MM.1S (cell line): ENCODE results near the gene ADCY10.

ENCODE experiments used
- DNase-seq: peaks from one replicate; pipeline ENCODE4 v3.0.0-alpha.2; 2015
- H2AFZ ChIP-seq: fragments of 300-600 bp; sonication (generic); 2 replicates; pipeline ENCODE4 v1.6.0; 2016; ENCODE audit warnings: antibody characterized with exemption, low read length
- H3F3A ChIP-seq: fragments of 300-600 bp; sonication (generic); 2 replicates; pipeline ENCODE4 v1.6.1; 2016; ENCODE audit warnings: mild to moderate bottlenecking, antibody characterized with exemption, low read length, moderate library complexity, mixed read lengths; ENCODE audit not compliant: insufficient read depth
- H3K27ac ChIP-seq: fragments of 300-600 bp; sonication (generic); 2 replicates; pipeline ENCODE4 v1.5.1; 2016; ENCODE audit warnings: mild to moderate bottlenecking, low read length
- H3K27me3 ChIP-seq: fragments of 300-600 bp; sonication (generic); replicated peaks from 2 replicates; pipeline ENCODE4 v1.6.0; 2016; ENCODE audit warnings: low read length; ENCODE audit not compliant: insufficient read depth
- H3K36me3 ChIP-seq: fragments of 300-600 bp; sonication (generic); replicated peaks from 2 replicates; pipeline ENCODE4 v1.6.1; 2016; ENCODE audit warnings: mild to moderate bottlenecking, low read length, mixed read lengths; ENCODE audit not compliant: insufficient read depth
- H3K4me1 ChIP-seq: fragments of 300-600 bp; sonication (generic); 2 replicates; pipeline ENCODE4 v1.6.1; 2016; ENCODE audit warnings: low read length, mixed read lengths
- H3K4me2 ChIP-seq: fragments of 300-600 bp; sonication (generic); 2 replicates; pipeline ENCODE4 v1.6.0; 2016; ENCODE audit warnings: low read depth, low read length
- H3K4me3 ChIP-seq: fragments of 300-600 bp; sonication (generic); 2 replicates; pipeline ENCODE4 v1.5.1; 2016; ENCODE audit warnings: low read length, mixed read lengths
- H3K79me2 ChIP-seq: fragments of 300-600 bp; sonication (generic); 2 replicates; pipeline ENCODE4 v1.6.1; 2016; ENCODE audit warnings: mixed run types, low read length, mixed read lengths
- H3K9ac ChIP-seq: fragments of 300-600 bp; sonication (generic); 2 replicates; pipeline ENCODE4 v1.6.1; 2016; ENCODE audit warnings: low read length, mixed read lengths
- H3K9me2 ChIP-seq: fragments of 300-600 bp; sonication (generic); replicated peaks from 2 replicates; pipeline ENCODE4 v1.6.1; 2016; ENCODE audit warnings: mild to moderate bottlenecking, low read length, mixed read lengths; ENCODE audit not compliant: insufficient read depth
- H3K9me3 ChIP-seq: fragments of 300-600 bp; sonication (generic); replicated peaks from 2 replicates; pipeline ENCODE4 v1.6.1; 2016; ENCODE audit warnings: mild to moderate bottlenecking, low read length, mixed read lengths; ENCODE audit not compliant: insufficient read depth
- H4K20me1 ChIP-seq: fragments of 300-600 bp; sonication (generic); 2 replicates; pipeline ENCODE4 v1.6.1; 2016; ENCODE audit warnings: mild to moderate bottlenecking, low read length, moderate library complexity, mixed read lengths; ENCODE audit not compliant: insufficient read depth
- EZH2 ChIP-seq: fragments of 300-600 bp; sonication (generic); optimal IDR thresholded peaks from 2 replicates; pipeline ENCODE3; 2017; ENCODE audit warnings: low read depth, mild to moderate bottlenecking, antibody characterized with exemption, low read length, mixed read lengths
- EZH2phosphoT487 ChIP-seq: fragments of 300-600 bp; sonication (generic); IDR thresholded peaks from 2 replicates; pipeline ENCODE4 v1.6.1; 2018; ENCODE audit warnings: antibody characterized with exemption, low read length
- TF ChIP-seq, protein P1 (sequence below): fragments of 300-600 bp; sonication (generic); IDR thresholded peaks from 2 replicates; pipeline ENCODE4 v1.5.1; 2016; ENCODE audit warnings: antibody characterized with exemption, low read length, mixed read lengths

ADCY10 gene

DNA sequence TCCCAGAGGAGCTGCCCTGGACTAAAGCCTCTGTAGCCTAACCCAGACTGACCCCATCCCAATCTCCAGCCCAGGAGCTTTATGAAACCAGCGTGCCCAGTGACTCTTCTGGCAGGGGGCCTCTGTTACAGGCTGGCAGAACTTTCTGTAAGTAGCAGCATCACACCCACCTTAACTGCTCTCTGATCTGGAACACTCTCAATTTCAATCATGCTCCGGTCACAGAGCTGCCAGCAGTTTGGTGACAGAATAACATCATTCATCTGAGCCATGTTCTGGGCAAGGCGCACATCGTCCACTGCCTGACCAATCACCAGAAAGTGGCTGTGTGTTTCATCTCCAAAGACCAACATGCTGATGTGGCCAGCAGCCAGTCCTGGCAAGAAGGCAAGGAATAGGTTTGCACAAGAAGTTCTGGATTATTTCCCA is 14.7 kb downstream of the ADCY10 start:
- Histone ChIP-seq H3K9ac (no peak overlapping the region), H3K4me1 (no peaks in the 10 kb centered on the region), H3K27ac (no peak overlapping the region), H3K27me3 (no peaks in the 10 kb centered on the region), H3K79me2 (no peaks in the 10 kb centered on the region), H4K20me1 (no peaks in the 10 kb centered on the region), H3K9me3 (no peaks in the 10 kb centered on the region), H3F3A (no peaks in the 10 kb centered on the region), H3K36me3 (no peaks in the 10 kb centered on the region), H2AFZ (no peak overlapping the region), H3K9me2 (no peaks in the 10 kb centered on the region), H3K4me3 (no peak overlapping the region), H3K4me2 (no peak overlapping the region)
- TF ChIP-seq, protein P1, sequence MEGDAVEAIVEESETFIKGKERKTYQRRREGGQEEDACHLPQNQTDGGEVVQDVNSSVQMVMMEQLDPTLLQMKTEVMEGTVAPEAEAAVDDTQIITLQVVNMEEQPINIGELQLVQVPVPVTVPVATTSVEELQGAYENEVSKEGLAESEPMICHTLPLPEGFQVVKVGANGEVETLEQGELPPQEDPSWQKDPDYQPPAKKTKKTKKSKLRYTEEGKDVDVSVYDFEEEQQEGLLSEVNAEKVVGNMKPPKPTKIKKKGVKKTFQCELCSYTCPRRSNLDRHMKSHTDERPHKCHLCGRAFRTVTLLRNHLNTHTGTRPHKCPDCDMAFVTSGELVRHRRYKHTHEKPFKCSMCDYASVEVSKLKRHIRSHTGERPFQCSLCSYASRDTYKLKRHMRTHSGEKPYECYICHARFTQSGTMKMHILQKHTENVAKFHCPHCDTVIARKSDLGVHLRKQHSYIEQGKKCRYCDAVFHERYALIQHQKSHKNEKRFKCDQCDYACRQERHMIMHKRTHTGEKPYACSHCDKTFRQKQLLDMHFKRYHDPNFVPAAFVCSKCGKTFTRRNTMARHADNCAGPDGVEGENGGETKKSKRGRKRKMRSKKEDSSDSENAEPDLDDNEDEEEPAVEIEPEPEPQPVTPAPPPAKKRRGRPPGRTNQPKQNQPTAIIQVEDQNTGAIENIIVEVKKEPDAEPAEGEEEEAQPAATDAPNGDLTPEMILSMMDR, result no peak
- no peak for TF ChIP-seq EZH2phosphoT487
- no peak for TF ChIP-seq EZH2
- DNase-seq, result no peak

DNA sequence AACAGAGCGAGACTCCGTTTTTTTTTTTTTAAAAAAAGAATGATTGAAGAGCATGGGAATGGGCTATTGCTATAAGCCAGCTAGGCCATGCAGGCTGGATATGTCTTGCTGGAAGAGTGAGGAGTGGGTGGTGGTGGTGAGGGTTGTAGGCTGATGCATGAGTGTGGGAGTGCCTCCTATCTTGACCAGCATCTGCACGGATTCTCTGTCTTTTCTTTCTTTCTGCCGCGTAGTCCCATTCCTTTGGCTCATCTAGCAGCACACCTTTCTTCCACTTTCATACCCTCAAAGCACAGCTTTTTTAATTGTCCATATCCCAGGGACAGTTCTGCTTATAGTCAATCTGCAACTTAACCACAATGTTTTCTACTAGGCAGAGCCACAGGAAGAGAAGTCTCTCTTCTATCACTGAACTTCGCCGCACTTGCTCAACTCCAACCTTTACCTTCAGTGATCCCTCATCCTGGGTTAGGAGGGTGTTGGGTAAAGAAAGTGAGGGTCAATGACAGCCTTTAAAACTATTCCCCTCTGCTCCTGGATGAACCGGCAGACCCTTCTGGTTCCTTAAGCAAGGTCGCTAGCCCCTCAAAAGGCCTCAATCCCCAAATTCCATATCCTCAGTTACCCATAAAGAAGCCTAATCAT is 15.2 kb downstream of the ADCY10 start:
- Histone ChIP-seq H3K4me2 (no peak overlapping the region), H2AFZ (no peak overlapping the region), H4K20me1 (no peaks in the 10 kb centered on the region), H3K79me2 (no peaks in the 10 kb centered on the region), H3K4me3 (no peak overlapping the region), H3F3A (no peaks in the 10 kb centered on the region), H3K9me2 (no peaks in the 10 kb centered on the region), H3K9ac (no peak overlapping the region), H3K36me3 (no peaks in the 10 kb centered on the region), H3K4me1 (no peaks in the 10 kb centered on the region), H3K27me3 (no peaks in the 10 kb centered on the region), H3K27ac (no peak overlapping the region), H3K9me3 (no peaks in the 10 kb centered on the region)
- TF ChIP-seq, protein P1, result no peak
- TF ChIP-seq EZH2 (no peak), EZH2phosphoT487 (no peak)
- DNase-seq, result no peak

DNA sequence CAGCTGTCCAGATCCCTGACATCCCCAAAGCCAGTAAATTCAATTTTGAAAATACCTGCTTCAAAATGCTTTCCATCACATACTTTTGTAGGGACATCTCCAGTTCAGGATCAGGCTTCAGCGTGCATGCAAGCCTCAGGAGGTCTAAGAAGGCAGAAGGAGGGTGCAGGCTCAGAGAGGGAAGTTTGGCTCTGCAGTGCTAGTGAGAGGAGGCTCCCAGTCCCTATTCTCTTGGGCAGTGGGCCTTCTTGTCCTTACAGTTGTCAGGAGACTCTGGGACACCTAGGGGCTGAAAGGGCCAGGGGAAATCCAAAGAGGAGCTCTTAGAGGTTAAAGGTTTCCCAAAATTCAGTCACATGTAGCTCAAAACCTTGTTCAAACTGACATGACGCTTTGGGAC is 20.1 kb downstream of the ADCY10 start:
- Histone ChIP-seq H3K27ac (no peak overlapping the region), H3K79me2 (no peaks in the 10 kb centered on the region), H2AFZ (no peak overlapping the region), H3K9me2 (no peaks in the 10 kb centered on the region), H3K4me2 (no peak overlapping the region), H3K36me3 (no peaks in the 10 kb centered on the region), H3K27me3 (no peaks in the 10 kb centered on the region), H3F3A (no peaks in the 10 kb centered on the region), H3K9ac (no peak overlapping the region), H3K9me3 (no peaks in the 10 kb centered on the region), H4K20me1 (no peaks in the 10 kb centered on the region), H3K4me3 (no peak overlapping the region), H3K4me1 (no peaks in the 10 kb centered on the region)
- no peak for DNase-seq
- TF ChIP-seq EZH2phosphoT487 (no peak), EZH2 (no peak)
- TF ChIP-seq, protein P1, result no peak
